Suprapubic skin (tissue), 4 donors: ENCODE measurements around the gene GPRASP2.
"Not testable (repeated sequence)": the region's sequence is repeated elsewhere in the genome, so short reads cannot be mapped to it uniquely, and the experiment has no call there.

Source experiments
- EP300 ChIP-seq: sonication (generic); formaldehyde crosslinking; IDR thresholded peaks from one replicate; pipeline ENCODE4 v1.6.1; 2017; ENCODE audit warnings: antibody characterized with exemption
- POLR2A ChIP-seq, 2 donors: fragments of 450-650 bp; IDR thresholded peaks; one replicate each; pipeline ENCODE4 v1.6.1; 2017; ENCODE audit warnings: antibody characterized with exemption in 2 of 2, mild to moderate bottlenecking in 2 of 2, moderate library complexity in 2 of 2
- POLR2AphosphoS5 ChIP-seq, 3 donors: sonication (generic); formaldehyde crosslinking; IDR thresholded peaks; one replicate each; pipeline ENCODE4 v1.6.1; 2017; ENCODE audit warnings: antibody characterized with exemption in 3 of 3
- TF ChIP-seq, protein P1 (sequence below), 2 donors: fragments of 200-600 bp in 1 of 2; fragments of 450-650 bp in 1 of 2; sonication (generic) in 1 of 2; IDR thresholded peaks; one replicate each; pipeline ENCODE4 v1.5.1; 2016 to 2019; ENCODE audit warnings: antibody characterized with exemption in 2 of 2, mild to moderate bottlenecking in 1 of 2, moderate library complexity in 1 of 2

- TF ChIP-seq, protein P1, sequence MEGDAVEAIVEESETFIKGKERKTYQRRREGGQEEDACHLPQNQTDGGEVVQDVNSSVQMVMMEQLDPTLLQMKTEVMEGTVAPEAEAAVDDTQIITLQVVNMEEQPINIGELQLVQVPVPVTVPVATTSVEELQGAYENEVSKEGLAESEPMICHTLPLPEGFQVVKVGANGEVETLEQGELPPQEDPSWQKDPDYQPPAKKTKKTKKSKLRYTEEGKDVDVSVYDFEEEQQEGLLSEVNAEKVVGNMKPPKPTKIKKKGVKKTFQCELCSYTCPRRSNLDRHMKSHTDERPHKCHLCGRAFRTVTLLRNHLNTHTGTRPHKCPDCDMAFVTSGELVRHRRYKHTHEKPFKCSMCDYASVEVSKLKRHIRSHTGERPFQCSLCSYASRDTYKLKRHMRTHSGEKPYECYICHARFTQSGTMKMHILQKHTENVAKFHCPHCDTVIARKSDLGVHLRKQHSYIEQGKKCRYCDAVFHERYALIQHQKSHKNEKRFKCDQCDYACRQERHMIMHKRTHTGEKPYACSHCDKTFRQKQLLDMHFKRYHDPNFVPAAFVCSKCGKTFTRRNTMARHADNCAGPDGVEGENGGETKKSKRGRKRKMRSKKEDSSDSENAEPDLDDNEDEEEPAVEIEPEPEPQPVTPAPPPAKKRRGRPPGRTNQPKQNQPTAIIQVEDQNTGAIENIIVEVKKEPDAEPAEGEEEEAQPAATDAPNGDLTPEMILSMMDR (IDR thresholded peaks at IDR 0.05) = not testable (repeated sequence)
- TF ChIP-seq POLR2A (IDR thresholded peaks at IDR 0.05); EP300; POLR2AphosphoS5 (IDR thresholded peaks at IDR 0.05): not testable (repeated sequence)
Measured at GRCh38 chrX:102721169-102721506, 8.9 kb downstream of the GPRASP2 start.
